Activated T-helper 9 cell treated with anti-CD3 and anti-CD28 coated beads, Interleukin-2, amount 50 U/mL, for 16 hours (primary cell): ENCODE results near the gene SLC2A8.

Source experiments
- DNase-seq: peaks from one replicate; pipeline ENCODE4 v3.0.0-alpha.2; 2020; ENCODE audit warnings: low read depth

SLC2A8 gene

DNA sequence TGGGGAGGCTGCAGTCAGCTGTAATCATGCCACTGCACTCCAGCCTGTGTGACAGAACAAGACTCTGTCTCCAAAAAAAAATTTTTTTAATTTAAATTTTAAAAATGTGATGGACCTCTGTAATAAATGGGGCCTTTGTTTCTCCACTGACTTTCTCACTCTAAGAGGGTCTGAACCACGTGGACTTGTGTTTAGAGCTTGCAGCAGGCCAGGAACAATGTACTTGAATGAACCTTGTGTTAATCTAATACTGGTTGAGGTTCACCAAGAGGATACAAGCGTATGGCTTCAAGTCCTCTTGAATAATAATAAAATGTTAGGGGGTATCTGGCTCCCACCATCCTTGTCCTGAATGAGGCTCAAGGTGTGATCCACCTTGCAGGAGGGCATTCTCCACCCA is 14.4 kb upstream of the SLC2A8 start:
- DNase-seq: no peak

DNA sequence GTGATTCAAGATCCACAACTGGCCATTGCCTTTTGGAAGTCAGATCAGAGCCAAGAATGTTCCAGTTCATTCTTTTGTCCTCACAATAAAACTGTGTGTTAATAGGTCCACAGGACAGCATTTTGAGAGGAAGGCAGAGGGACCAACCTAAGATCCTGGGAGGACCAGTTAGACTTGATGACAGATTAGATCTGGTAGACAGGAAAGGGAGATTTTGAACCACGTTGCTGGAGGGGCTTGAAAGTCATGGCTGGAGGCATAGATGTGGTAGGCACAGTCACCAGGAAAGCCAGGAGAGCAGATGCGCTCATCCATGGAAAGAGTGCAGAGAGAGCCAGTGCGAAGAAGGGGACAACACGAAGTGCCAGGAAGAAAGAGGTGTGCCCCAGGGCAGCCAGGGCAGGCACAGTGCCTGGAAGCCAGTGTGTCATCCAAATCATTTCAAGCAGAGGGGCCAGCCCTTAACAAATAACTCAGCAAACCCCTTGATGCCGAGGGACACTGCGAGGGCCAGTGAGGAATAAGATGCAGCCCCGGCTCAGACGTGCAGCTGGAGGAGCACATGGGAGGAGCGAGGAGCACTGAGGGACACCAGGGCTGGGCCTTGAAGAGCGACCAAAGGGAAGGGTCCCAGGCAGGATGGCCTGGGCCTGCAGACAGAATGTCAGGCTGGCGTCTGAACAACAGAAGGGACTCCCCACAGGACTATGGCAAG is 12.8 kb upstream of the SLC2A8 start:
- DNase-seq: no peak

DNA sequence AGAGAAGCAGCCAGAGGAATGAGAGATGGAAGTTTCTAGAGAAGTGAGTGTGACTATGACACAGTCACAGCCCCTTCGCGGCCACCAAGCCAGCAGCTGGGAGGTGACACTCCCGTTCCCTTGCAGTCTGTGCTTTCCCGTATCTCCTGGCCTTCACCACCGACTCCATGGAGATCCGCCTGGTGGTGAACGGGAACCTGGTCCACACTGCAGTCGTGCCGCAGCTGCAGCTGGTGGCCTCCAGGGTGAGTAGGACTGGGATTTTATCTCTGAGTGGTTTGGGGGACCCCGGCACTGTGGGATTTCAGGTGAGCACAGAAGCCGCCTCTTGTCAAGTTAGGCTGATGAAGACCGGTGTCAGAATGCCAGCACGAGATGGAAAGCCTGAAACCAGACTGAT is 12.1 kb upstream of the SLC2A8 start:
- DNase-seq: no peak

DNA sequence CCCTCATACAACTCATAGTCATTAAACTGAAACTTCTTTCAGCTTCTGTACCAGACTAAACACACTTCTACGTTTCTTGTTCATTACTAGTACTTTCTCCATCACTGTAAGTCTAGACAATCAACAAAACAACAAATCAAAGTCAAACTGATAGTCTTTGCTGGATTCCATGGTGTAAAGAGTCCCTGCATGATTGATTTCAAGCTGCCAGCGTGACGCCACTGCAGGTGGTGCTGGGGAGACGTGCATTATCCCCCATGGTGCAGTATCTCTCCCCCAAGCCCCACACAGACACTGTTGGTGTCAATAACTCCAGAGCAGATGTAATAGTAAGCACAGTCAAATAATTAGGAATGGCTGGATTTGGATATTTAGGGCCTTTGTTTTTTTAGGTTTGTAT is 10.7 kb upstream of the SLC2A8 start:
- DNase-seq: no peak

DNA sequence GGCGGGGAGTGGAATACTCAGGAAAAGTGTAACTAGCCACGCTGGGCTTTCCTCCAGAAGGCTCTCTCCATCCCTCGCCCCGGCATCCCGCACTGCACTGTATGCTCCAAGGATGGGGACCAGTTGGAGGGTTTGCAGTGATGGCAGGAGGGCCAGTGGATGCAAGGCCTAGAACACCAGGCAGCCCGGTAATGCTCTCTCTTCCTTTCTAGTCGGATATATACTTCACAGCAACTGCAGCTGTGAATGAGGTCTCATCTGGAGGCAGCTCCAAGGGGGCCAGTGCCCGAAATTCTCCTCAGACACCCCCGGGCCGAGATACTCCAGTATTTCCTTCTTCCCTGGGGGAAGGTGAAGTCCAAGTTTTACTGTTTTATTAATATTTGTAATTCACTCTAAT is 10.0 kb upstream of the SLC2A8 start:
- DNase-seq: no peak

DNA sequence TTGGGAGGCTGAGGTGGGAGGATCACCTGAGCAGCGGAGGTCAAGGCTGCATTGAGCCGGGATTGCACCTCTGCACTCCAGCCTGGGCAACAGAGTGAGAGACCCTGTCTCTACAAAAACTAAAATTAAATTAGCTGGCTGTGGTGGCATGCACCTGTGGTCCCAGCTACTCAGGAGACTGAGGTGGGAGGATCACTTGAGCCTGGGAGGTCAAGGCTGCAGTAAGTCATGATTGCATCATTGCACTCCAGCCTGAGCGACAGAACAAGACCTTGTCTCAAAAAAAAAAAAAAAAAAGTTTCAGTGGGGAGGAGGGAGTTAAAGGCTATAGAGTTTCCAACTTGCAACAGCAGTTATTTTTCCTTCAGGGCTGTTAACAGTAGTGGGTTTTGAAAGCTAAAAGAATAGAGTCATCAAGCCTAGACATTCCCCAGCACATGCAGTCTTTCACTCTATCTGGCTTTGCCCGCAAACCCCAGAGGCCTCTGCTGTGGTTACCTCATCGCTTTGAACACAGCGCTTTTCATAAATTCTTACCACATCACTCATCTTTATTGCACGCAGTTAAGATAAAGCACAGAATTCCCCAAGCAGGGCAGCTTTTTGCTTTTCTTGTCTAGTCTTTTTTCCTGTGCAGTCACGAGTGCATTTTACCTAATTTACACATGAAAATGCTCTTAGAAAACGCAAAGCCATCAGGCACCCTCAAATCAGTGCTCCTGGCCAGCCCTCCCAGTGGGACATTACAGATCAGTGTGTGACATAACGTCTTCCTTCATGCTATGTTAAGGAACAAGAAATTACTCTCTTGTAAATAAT is 8.7 kb upstream of the SLC2A8 start:
- peak; percentile 70 for DNase-seq

DNA sequence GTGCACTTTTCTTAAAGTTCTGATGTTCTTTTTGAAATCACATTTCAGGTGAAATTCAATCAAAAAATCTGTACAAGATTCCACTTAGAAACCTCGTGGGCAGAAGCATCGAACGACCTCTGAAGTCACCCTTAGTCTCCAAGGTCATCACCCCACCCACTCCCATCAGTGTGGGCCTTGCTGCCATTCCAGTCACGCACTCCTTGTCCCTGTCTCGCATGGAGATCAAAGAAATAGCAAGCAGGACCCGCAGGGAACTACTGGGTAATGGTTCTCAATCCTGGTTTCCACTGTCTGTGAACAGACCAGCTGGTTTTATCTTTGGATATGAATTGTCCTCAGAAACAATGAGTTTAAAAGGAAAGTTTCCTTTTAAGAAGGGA is 8.1 kb upstream of the SLC2A8 start:
- no peak for DNase-seq

DNA sequence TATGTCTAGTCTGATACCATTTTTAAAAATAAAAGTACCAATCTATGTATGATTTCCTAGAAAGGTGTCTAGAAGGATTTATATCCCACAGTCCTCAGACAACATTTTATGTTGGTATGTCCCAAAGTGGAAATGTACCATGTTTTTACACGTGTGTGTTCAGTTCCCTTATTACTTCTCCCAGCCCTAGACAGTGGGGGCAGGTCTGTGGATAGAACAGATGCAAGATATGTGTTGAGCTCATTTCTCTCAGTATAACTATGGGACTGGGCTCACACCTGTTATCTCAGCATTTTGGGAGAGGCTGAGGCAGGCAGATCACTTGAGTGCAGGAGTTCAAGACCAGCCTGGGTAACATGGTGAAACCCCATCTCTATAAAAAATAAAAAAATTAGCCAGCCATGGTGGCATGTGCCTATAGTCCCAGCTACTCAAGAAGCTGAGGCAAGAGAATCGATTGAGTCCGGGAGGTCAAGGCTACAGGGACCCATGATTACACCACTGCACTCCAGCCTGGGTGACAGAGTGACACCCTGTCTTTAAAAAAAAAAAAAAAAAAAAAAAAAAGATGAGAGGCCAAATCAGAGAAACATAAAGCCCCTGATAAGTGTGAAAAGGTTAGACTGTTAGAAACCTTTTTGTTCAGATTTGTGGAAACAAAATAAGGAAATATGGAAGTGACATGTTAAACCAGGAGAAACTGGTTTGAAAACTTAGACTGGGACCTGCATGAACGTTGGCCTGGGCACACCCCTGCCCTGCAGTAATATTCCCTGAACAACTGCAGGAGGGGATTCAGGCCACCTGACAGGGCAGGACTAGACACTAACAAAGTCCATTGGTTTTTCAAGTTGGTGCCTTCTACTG is 7.4 kb upstream of the SLC2A8 start:
- no peak for DNase-seq

DNA sequence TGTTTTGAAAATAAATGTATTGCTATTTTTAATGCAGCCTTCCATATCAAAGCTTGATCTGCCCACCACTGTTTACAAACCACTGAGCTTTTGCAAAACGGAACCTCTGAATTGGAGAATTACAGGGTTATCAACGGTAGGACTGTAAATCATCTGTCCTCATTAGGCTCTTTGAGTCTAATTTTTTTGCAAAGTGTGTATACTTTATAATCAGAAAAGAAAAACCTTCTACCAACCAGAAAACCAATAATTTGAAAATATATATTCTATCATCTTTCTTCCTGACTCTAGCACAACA is 6.8 kb upstream of the SLC2A8 start:
- DNase-seq: no peak

DNA sequence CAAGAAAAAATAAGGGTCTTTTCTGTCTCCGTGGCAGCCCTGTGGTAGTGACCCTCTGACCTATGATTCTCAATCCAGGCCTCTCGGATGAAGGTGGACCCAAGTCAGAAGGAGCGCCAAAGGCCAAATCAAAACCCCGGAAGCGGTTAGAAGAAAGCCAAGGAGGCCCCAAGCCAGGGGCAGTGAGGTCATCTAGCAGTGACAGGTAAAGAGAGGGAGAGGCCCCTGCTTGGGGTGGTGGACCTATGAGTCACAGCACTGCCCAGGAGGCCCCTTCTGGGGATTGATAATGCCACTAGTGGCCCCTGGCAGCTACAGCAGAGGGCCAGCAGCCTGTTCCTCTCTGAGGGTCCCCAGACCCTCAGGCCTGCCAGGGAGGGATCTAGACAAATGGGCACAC is 6.4 kb upstream of the SLC2A8 start:
- DNase-seq: no peak

DNA sequence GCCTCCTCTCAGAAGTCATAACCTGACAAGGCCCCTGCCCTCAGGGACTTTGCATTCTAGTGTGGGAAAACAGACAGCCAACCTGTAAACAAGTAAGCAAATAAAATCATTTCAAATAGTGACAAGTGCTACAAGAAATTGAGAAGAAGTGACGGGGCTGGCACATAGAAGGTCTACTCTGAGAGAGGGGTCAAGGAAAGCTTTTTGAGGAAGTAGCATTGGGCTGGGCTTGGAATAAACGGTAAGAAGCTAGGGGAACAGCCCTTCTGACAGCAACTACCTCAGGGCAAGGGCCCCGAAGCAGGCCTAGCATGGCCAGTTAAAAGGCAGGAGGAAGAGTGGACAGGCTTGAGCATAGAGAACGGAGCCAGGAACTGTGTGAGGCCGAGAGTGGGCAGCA is 4.8 kb upstream of the SLC2A8 start:
- DNase-seq: no peak

DNA sequence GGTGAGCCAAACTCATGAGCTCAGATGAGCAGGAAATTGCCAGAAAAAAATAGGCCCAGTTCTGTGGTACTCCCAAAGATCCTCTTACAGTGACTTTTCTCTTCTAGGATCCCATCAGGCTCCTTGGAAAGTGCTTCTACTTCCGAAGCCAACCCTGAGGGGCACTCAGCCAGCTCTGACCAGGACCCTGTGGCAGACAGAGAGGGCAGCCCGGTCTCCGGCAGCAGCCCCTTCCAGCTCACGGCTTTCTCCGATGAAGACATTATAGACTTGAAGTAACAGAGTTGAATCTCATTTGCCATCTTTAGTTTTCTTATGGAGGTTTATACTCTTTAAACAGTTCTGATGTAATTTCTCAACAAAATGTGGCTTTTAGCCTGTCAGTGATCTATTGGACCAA is 4.0 kb upstream of the SLC2A8 start:
- no peak for DNase-seq

DNA sequence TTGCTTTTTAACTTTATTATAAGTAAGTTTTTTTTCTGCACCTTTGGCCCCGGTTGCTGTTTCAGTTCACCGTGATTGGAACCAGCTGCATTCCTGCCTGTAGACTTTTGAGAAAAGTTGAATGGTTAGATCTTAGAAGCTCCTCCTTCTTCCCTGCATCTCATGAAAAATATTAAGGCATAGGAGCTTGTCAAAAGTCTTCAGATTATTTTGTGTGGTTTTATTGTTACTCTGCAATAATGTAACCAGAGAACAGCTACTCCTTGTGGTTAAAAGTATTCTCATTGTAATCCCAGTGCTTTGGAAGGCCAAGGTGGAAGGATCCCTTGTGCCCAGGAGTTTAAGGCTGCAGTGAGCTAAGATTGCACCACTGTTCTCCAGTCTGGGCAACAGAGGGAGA is 3.3 kb upstream of the SLC2A8 start:
- no peak for DNase-seq

DNA sequence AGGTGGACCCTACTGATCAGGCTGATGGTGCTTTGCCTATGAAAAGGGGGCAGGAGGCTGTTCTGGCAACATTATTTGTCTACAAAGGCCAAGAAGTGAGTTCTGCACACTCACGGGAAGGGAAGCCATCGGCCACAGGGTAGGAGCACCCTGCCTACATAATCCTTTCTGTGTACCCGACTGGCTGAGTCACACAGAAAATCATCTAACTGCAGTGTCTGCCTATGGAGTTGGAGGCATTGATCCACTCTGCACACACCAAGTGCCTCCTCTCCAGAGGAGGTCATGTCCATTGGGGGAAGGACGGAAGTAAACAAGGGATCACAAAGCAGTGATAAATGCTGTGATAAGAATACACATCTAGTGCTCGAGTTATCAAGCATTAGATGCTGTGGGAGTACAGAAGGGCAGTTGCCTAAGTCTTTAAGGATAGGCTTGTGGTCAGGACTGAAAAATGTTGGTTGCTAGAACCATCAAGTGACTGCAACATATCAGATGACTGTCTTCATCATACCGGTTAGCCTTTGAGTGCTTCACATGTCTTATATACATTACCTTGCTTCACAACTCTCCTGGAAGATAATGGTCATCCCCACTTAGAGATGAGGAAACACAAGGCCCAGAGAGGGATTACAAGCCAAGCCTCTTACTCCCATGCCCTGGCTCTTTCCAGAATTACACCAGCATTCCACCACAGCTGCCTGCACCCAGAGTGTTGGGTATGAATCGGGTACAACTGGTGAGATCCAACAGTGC is 1.3 kb upstream of the SLC2A8 start:
- DNase-seq: no peak

DNA sequence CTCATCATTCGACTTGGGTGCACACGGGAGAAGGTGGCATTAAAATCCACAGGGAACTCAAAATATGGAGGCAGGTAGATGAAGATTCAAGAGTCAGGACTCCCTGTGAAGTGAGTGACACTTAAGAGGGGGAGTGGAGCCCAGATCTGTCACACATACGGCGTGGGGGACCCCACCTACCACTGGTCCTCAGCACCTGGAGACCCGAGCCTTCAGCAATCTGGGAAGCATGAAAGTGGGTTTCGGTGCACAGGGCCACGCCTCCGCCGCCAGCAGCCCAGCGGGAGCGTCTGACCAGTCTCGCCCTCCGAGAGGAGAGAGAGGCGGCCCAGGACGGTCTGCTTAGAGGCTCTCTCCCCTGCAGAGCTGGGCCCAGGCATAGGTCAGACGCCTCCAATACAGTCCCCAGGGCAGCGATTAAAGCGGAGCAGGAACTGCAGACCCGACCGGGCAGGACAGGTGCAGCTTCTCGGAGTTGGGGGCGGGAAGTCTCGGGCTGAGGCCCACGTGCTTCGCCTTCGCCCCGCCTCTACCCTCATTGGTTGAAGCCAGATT is 639 bp upstream of the SLC2A8 start:
- no peak for DNase-seq

DNA sequence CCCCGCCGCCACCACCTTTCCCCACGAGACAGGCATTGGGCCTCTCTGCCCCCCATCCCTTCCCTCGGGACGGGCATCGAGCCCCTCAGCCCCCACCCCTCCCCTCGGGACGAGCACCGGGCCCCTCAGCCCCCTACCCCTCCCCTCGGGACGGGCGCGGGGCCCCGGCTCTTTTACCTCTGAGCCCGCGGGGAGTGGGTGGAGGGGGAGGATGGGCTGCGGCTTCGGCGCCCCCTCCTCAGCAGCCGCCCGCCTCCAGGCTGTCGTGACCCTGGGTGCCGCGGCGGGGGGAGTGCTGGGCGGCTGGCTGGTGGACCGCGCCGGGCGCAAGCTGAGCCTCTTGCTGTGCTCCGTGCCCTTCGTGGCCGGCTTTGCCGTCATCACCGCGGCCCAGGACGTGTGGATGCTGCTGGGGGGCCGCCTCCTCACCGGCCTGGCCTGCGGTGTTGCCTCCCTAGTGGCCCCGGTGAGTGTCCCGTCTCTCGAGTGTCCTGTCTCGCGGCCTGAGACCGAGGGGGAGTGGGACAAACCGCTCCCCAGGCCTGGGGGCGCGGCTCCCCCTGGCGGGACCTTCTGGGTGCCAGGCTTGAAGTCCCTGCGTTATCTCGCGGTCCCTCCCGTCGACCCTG is 791 bp downstream of the SLC2A8 start:
- peak; percentile 23 for DNase-seq

DNA sequence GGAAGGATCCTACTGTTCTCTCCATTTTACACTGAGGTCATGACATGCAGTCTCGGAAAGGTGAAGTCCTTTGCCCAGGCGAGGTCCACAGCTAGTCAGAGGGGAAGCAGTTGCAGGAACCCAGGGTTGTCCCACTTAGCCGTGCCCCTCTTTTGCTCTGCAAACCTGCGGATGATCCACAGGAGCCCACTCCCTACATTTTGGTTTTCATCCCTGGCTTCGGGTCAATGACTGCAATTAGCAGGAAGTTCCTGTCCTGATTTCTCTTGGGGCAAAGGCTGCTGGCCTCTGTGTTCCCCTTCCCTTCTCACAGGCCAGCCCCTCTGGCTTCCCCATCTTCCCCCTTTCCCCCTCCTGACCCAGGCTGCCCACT is 1.3 kb downstream of the SLC2A8 start:
- DNase-seq: no peak

DNA sequence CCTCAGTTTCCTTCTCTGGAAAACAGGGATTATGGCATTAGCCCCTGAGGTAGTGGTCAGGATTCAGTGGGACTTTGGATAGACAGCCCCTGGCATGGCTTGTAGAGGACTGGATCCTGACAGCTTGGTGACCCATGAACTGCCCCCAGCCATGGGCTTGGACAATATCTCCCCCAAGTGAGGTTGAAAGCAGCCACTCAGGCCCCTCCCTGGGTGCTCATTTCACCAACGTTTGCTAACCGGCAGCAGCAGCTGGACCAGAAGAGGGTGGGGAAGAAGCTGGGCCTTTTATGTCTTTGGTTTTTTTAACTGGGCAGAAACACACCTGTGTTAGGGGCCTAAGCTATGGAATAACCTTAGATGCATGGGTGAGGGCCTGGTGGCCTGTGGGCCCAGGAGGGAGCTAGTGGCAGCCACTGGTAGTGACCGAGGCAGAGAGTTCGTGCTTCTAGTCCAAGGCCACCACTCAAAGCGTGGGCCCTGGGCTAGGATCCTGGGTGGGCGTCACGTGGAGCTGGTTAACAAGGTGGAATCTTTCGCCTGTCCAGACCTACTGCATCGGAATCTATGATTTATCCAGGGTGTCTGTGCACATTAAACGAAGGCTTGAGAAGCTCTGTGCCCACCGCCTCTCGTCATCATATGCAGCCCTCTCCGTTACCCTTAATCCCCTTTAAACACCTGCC is 1.9 kb downstream of the SLC2A8 start:
- DNase-seq: no peak

DNA sequence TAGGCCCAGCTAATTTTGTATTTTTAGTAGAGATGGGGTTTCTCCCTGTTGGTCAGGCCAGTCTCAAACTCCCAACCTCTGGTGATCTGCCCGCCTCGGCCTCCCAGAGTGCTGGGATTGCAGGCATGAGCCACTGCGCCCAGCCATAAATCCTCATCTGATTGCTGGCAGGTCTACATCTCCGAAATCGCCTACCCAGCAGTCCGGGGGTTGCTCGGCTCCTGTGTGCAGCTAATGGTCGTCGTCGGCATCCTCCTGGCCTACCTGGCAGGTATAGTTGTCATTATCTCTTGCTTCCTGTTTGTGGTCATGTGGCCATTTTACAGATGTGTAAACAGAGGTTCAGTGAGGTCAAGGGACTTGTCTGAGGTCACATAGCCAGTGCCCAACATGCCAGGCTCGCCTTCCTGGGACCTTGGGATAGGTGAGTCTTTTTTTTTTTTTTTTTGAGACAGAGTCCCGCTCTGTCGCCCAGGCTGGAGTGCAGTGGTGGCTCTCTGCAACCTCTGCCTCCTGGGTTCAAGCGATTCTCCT is 2.8 kb downstream of the SLC2A8 start:
- no peak for DNase-seq

DNA sequence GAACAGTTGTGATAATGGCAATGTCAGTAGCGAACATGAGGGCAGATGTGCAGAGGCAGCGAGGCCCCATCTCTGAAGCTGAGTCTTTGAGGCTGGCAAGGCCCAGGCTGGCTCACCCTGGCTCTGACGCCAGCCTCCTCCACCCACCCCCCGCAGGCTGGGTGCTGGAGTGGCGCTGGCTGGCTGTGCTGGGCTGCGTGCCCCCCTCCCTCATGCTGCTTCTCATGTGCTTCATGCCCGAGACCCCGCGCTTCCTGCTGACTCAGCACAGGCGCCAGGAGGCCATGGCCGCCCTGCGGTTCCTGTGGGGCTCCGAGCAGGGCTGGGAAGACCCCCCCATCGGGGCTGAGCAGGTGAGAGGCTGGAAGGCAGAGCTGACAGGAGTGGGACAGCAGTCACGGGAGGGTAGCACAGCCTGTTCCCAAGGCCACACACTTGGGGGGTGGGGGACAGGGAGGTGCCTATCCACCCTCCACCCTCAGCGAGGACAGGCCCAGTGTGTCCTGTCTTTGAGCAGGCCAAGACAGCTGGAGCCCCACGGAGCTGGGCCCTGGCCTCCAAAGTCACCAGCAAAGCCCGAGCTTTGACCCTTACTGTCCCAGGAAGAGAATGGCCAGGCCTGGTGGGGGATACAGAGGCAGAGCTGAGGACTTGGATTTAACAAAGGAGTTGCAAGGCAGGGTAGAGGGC is 5.6 kb downstream of the SLC2A8 start:
- DNase-seq: no peak
